ENCODE results near the gene SYCP1.
"Not testable (repeated sequence)": the region's sequence is repeated elsewhere in the genome, so short reads cannot be mapped to it uniquely, and the experiment has no call there.

The SYCP1 gene, protein sequence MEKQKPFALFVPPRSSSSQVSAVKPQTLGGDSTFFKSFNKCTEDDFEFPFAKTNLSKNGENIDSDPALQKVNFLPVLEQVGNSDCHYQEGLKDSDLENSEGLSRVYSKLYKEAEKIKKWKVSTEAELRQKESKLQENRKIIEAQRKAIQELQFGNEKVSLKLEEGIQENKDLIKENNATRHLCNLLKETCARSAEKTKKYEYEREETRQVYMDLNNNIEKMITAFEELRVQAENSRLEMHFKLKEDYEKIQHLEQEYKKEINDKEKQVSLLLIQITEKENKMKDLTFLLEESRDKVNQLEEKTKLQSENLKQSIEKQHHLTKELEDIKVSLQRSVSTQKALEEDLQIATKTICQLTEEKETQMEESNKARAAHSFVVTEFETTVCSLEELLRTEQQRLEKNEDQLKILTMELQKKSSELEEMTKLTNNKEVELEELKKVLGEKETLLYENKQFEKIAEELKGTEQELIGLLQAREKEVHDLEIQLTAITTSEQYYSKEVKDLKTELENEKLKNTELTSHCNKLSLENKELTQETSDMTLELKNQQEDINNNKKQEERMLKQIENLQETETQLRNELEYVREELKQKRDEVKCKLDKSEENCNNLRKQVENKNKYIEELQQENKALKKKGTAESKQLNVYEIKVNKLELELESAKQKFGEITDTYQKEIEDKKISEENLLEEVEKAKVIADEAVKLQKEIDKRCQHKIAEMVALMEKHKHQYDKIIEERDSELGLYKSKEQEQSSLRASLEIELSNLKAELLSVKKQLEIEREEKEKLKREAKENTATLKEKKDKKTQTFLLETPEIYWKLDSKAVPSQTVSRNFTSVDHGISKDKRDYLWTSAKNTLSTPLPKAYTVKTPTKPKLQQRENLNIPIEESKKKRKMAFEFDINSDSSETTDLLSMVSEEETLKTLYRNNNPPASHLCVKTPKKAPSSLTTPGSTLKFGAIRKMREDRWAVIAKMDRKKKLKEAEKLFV
- total RNA-seq: 0 reads per million in 2 donors

DNA sequence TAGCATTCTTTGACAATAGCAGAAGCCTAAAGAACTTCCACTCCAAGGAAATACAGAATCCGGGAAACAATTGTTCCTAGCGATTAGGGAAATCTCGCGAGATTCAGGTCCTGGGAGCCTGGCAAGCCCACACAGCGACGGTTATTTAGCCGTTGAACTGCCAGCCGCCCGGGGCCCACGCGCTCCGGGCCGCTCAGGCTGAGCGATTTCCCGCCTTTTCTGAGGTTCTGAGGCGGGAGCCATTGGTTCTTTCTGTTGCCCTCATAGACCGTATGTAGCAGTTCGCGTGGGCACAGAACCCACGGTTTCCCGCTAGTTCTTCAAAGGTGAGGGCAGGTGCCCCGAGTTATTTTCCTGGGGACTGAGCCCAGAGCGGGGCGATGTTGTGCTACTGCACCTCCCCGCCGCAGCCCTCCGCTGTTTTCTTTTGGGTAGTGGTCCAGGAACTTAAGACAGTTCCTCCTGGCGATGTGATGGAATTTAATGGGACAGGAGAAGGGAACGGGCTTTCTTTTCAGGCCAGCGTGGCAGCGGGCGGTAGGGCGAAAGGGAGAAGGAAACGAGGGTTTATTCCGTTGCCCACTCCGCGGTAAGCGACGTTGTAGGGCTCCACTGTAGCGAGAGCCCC is at the start of gene SYCP1:
Gene SYCP1 (plus strand): TSS at position 171 of the 628 bp plus-strand sequence. CDS start 602 bp downstream, outside the sequence.
- no peak for DNase-seq

DNA sequence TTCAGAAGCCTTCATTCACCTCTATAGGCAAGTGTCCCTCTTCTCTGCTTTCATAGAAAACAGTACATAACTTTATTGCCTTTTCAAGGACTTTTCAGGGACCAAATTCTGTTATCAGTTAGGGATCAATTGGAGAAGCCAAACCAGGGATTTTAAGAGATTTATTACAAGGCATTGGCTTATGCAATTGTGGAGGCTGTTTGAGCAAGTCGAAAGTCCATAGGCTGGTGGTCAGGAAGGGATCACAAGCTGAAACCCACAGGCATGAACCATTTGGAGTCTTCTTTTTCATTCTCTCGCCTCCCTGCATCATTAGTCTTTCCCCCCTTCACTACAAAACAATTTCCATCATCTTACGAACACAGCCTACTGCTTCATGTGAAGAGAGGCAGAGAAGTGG is 34.8 kb upstream of the SYCP1 start:
- no peak for DNase-seq

DNA sequence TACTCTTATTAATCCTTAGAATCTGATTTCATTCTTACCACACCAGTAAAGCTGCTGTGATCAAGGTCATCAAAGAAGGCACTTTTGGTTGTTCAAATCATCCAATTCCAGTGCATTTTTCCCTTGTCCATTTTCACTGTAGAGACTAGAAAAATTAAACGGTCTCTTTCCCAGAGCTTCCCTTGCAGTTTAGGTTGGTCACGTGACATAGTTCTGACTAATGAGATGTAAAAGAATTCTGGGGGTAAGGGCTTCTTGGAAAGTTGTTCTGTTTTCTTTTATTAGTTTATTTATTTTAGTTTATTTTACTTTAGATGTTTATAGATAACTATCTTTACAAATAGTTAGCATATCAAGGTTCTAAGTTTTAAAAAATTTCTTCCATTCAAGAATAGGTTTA is 34.3 kb upstream of the SYCP1 start:
- DNase-seq: no peak

DNA sequence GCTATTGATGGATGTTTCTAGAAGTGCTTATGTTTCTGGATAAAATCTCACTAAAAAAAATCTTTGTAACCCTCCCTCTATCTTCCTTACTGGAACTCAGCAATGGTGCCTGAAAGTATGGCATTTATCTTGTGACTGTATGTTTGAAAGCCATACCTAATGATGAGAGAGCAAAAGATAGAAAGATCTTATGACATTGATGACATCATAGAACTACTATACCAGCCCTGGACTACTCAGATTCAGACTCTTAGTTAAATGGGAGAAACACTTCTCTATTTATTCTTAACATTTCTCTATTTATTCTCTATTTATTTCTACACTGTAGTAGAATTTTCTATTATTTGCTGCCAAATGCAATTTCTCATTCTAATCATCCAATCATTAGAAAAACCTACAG is 32.7 kb upstream of the SYCP1 start:
- no peak for DNase-seq

DNA sequence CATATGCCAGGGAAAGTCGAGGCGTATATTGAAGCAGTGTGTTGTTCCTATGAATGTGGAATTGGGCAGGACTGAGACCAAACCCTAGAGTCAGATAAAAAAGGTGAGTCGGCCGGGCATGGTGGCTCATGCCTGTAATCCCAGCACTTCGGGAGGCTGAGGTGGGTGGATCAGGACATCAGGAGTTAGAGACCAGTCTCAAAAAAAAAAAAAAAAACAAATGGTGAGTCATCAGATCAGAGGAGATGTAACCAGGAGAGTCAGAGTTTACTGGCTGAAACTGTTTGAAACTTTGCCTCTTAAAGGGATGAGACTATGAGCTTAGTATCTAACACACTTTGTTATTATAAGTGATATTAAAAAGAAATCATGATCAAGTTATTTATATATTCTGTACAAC is 26.4 kb upstream of the SYCP1 start:
- DNase-seq: no peak

DNA sequence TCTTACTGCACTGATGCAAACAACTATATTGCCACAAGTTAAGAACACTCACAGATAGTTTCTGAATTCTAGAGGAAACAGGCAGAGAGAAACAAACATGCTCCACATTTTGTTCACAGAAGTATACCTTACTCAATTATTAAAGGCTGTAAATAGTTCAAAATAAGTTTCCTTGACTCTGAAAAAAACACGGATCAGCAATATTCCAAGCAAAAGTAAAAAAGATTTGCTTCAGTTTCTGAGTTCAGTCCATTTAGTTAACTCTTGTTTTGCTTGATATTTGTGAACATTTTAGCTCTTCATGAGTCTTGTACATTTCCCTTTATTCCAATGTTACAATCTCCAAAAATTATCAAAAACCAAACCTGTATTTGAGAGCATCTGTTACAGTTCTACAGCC is 24.6 kb upstream of the SYCP1 start:
- not testable (repeated sequence) for DNase-seq

DNA sequence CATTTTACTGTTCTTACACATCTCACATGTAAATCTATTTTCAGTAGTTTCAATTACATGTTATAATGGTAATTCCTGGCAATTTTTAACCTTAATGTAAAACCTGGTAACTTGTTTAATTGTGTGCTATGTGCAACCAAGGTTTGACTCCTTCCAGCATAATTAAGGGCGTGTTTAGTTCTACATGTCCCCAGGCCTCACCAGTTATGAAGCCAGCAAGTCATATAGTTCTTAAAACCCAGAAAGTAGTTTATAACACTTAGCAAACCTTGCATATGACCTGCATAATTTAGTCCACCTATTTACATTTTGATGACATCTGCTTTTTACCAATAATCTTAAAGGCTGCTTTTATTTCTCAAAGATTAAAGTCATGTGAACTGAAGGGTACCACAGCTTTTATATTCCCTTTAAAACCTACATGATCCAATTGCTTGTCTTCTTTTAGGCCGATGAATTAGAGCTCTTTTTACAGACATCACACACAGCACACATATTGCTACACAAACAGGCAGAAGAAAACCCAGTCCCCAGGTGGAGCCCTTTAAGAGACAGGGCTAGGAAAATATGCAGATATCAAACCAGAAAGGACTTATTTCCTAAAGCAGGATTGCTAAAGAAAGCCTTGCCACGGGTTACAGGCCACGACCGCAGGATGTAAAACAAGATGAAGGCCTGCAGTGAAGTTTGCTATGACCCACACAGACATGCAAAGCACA is 23.2 kb upstream of the SYCP1 start:
- no peak for DNase-seq

DNA sequence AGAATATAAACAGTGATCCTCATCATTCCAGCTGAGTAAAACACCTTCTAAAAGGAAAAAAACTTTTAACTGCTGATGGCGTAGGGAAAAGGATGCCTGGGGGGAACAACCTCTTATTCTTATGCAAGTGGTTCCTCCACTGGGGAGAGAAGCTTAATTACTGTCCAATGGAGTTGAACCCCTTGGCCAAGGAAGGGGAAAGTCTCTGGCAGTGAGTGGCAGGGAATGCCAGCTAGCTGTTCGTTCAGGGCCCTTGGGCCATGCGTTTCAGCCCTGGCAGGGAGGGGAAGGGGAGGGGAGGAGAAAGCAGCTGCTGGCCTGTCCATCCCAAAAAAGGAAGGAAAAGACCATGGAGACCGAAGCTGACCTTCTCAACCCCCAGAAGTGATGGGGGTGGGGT is 22.6 kb upstream of the SYCP1 start:
- no peak for DNase-seq

DNA sequence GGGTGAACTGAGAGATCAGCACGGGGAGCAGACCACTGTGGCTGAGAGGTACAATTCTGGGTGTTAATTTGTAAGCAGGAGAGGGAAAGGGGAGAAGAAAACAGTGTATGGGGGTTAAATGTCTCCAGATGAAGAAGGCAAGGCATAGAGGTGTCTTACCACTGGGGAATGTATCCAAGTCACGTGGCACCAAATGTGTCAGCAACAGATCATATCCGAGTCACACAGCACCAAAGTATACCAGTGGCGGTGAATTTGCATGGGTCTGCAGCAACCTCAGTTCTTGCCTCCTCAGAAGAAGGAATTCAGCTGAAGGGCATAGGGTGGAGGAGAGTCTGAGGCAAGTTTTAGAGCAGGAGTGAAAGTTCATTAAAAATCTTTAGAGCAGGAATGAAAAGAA is 21.2 kb upstream of the SYCP1 start:
- DNase-seq: no peak

DNA sequence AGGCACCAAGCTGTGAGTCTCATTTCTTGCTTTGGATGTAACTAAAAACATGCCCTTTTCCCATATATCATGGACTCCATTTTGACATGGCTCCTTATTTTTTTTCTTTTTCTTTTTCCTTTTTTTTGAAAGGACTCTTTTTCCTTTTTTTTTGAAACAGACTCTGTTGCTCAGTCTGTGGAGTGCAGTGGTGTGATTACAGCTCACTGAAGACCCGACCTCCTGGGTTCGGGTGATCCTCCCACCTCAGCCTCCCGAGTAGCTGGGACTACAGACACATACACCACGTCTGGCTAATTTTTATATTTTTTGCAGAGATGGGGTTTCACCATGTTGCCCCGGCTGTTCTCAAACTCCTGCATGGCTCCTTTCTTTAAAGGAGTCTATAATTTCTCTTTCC is 10.4 kb upstream of the SYCP1 start:
- DNase-seq: no peak

DNA sequence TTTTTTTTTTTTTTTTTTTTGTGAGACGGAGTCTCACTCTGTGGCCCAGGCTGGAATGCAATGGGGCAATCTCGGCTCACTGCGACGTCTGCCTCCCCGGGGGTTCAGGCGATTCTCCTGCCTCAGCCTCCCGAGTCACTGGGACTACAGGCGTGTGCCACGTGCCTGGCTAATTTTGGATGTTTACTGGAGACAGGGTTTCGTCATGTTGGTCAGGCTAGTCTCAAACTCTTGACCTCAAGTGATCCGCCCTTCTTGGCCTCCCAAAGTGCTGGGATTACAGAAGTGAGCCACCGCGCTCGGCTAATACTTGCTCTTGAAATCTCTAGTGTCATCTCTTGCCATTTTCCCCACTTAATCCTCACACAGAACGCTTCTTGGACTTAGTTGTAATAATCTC is 1.1 kb upstream of the SYCP1 start:
- no peak for DNase-seq

DNA sequence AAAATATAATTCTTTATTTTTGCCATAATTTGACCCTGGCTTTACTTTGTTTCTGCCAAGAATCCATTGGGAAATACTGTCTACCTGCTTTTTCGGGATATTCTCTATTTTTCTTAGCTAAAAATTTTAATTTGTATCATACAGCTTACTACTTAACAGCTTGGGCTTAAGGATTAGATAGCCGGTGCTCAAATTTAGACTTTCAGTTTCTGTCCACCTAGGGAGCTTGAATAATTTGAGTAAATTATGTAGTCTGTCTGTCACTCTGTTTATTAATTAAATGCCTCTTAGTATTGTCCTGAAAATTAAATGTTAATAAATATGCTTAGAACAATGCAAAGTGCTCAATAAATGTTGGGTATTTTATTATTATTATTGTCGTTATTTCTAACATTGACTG is 6.7 kb downstream of the SYCP1 start:
- DNase-seq: no peak

DNA sequence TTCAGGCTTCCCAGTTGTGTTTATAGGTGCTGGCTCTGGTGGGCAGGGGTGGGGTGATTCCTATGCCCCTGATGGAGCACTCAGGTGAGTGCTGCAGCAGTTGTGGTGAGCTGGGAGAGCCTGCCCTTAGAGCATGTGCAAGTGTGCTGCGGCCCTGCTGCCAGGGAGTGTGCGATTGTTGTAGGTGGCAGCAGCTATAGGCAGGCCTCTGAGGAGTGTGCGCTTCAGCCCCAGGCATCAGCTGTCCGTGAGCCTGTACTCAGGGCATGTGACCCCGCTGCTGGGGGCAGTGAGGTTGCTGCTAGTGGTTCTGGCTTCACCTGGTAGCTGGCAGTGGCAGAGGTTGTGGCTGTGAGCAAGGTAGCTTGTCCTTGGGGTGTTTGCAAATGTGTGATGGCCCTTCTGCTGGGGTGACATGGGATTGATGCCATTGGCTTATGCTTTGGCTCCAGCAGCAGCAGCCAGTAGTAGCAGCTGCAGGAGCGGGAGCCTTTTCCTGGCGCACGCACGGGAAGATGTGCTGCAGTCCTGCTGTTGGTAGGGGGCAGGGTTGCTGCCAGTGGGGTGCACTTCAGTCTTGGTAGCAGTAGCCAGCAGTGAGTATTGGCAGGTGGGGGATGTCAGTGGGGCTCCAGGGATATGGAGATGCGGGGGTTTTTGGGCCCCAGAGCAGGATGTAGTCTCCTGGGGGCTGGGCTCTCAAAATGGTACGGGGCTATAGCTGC is 37.7 kb downstream of the SYCP1 start:
- DNase-seq: no peak

DNA sequence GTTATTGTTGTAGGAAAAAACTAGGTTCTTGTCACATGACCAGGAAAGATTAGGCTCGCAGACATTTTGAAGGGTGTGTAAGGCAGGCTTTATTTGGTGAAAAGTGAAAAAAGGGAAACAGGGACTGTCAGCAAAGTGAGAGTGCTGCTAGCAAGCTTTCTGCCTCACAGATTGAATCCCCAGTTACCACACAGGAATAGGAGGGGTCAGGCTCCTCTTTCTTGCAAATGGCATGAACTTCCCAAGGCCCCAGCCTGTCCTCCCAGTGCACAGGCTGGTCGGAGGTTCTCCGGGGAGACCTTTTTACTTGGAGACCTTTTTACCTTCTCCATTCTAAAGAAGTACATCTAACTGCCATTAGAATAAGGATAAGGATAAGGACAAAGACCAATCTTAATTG is 42.1 kb downstream of the SYCP1 start:
- DNase-seq: no peak

DNA sequence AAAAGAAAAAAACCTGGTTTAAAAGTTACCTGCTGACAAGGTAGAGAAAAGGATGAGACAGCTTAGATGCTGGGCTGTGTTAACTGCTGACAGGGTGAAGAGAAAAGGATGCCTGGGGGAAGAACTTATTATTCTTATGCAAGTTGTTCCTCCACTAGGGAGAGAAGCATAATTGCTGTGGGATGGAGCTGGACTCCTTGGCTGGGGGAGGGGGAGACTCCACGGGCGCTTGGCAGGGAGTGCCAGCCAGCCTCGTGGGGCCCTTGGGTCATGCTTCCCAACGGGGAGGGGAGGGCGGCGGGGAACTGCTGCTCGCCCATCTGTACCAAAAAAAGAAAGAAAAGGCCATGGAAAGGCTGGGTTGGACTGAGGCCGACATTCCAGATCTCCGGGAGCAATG is 47.2 kb downstream of the SYCP1 start:
- no peak for DNase-seq

DNA sequence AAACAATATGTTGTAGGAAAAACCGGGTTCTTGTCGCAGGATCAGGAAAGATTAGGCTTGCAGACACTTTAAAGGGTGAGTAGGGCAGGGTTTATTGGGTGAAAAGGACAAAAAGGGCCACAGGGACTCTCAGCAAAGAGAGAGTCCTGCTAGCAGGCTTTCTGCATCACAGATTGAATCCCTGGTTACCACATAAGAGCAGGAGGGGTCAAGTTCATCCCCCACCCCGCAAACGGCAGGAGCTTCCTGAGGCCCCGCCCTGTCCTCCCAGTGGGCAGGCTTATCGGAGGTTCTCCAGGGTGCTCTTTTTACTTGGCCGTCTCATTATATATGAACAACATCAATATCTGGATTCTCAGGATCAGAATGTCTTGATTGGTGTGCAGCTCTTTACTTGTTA is 47.7 kb downstream of the SYCP1 start:
- DNase-seq: no peak

DNA sequence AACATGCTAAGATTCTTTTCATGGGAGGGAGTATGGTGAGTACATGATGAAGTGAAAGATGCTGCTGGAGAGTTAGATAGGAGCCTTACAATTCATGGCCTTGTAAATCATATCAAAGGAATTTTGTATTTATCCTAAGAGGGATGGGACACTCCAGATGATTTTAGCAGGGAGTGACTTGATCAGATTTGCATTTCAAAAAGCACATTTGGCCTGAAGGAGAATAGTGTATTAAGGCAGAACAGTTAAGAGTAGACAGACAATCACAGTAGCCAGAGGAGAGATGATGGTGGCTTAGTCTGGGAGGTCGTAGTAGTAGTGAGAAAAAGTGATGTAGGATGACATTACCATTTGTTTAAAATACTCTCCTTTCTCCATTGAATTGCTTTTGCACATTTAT is 48.8 kb downstream of the SYCP1 start:
- DNase-seq: no peak

DNA sequence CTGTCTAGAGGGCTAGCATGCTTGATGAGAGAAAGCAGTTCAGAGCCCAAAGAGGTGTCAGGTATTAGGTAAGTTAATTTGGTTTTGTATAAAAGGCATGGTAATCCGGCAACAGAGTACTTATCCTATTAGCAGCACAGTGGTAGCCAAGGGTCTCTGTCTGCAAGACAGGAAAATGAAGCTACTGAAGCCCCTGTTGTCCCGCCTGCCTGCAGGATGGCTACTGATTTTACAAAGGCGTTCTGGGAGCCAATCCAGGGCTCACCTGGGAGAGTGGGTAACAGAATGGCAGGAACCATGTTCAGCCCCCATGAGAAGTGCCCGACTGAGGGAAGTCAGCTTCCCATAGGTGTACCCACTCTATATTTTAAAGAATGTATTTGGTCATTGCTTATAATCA is 61.1 kb downstream of the SYCP1 start:
- DNase-seq: not testable (repeated sequence)

DNA sequence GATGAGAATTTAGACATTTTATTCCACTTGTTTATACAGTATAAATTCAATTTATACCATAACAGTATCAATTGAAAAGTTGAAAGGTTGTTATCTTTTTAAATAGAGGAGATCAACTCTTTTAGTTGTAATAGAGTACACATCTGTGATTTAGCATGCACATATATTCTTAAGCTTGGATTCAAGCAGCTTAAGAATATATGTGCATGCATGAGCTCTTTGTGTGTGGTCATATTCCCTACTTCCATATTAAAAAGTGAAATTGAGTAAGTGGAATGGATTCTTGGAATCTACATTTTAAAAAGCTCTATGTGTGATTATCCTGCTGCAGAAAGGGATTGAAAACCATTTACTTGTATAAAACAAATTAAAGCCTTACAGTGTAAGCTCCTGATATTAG is 71.9 kb downstream of the SYCP1 start:
- no peak for DNase-seq

DNA sequence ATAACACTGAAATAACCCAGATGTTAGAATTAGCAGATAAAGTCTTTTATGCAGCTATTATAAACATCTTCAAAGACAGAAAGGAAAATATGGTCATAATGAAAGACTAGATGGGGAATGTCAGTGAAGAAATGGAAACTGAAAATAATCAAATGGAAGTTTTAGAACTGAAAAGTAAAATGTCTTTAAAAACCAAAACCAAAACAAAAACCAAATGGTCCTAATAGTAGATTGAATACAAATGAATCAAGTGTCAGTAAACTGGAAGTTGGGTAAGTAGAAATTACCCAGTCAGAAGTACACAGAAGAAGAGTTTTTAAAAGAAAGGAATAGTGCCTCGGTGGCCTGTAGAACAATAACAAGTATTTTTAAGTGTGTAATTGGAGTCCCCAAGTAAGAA is 72.7 kb downstream of the SYCP1 start:
- no peak for DNase-seq

DNA sequence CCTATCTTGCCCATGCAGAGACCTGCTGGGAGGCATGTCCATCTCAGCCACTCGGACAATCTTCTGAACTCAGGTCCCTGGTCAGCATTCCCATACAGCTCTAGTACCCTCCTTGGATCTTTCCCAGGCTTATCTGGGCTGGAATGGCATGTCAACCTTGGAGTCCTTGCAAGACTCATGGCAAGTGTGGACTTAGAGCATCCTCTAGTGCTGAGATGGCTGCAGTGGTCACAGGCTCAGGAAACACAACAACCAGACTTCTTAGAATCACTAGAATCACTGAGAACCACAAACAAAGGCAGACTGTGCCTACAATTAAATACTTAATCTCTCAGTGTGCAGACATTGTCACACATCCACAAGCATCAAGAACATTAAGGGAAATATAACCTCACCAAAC is 101.9 kb downstream of the SYCP1 start:
- no peak for DNase-seq

DNA sequence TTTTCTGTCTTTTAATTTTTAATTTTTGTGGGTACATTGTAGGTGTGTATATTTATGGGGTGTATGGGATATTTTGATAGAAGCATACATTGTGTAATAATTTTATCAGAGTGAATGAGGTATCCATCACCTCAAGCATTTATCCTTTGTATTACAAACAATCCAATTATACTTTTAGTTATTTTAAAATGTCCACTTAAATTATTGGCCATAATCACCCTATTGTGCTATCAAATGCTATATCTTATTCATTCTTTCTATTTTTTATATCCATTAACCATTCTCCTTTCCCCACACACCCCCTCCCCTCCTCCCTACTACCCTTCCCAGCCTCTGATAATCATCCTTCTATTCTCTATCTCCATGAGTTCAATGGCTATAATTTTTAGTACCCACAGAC is 104.8 kb downstream of the SYCP1 start:
- DNase-seq: no peak

Data from T-helper 9 cell (primary cell).